Endothelial cell of umbilical vein (primary cell): ENCODE measurements around the gene NMNAT1. TPM values are rescaled to one million over a fixed set of nuclear protein-coding genes. Genes with fewer than 3 reads are reported as not detected.

ENCODE experiments used
- BruUV-seq: library from RNA; stranded (reverse); fragments of 400-500 nt; replicated peaks from 2 replicates; lab custom pipeline; 2021; lab: Mats Ljungman, UMichigan
- CTCF ChIA-PET: fragments of 300-600, 350-600 bp; sonication (Branson Sonifier 250); formaldehyde crosslinking; loops from one replicate; lab custom pipeline; 2021; ENCODE audit warnings: antibody characterized with exemption, inconsistent platforms; lab: Charles Lee
- POLR2A ChIA-PET: fragments of 300-600, 350-600 bp; sonication (Branson Sonifier 250); formaldehyde crosslinking; loops from one replicate; lab custom pipeline; 2021; ENCODE audit warnings: antibody characterized with exemption, inconsistent platforms; lab: Charles Lee
- DNase-seq: peaks from one replicate; pipeline ENCODE4 v3.0.0-alpha.2; 2011; ENCODE audit warnings: low read depth, low spot score
- FAIRE-seq: peaks from 2 replicates; lab custom pipeline; 2011; peaks lifted over from hg19 to GRCh38; lab: Jason Lieb, UNC
- H2AFZ ChIP-seq: 2 replicates; pipeline ENCODE4 v1.6.0; 2012; ENCODE audit warnings: low read depth, low read length, control low read depth, inconsistent platforms
- H3K27ac ChIP-seq: 2 replicates; pipeline ENCODE4 v1.5.1; 2011; ENCODE audit warnings: low read depth, mild to moderate bottlenecking, control low read depth, low read length, moderate library complexity; ENCODE audit not compliant: insufficient read depth
- H3K27me3 ChIP-seq, 2 experiments: 2 replicates each; pipeline versions ENCODE4 v1.6.0 to v1.6.1; 2011; ENCODE audit warnings: low read length in 2 of 2, mixed read lengths in 1 of 2; ENCODE audit not compliant: control insufficient read depth in 2 of 2, insufficient read depth in 2 of 2
- H3K36me3 ChIP-seq, 2 experiments: 2 replicates in 1 of 2; 3 replicates in 1 of 2; pipeline ENCODE4 v1.5.1; 2011; ENCODE audit warnings: low read length in 2 of 2, mild to moderate bottlenecking in 1 of 2, moderate library complexity in 1 of 2; ENCODE audit not compliant: control insufficient read depth in 2 of 2, insufficient read depth in 2 of 2; ENCODE audit errors: extremely low read depth in 1 of 2
- H3K4me1 ChIP-seq: 3 replicates; pipeline ENCODE4 v1.5.1; 2011; ENCODE audit warnings: mild to moderate bottlenecking, low read length; ENCODE audit not compliant: control insufficient read depth, insufficient read depth; ENCODE audit errors: extremely low read depth
- H3K4me2 ChIP-seq: 2 replicates; pipeline ENCODE4 v1.6.1; 2011; ENCODE audit warnings: low read length, control low read depth, mixed read lengths; ENCODE audit not compliant: insufficient read depth
- H3K4me3 ChIP-seq, 3 experiments: fragments of 200-600 bp in 1 of 3; sonication (generic), shearing (Covaris generic) in 1 of 3; replicated peaks in 1 of 3; 2 replicates each; pipeline ENCODE4 v1.5.1; 2011 to 2016; ENCODE audit warnings: control low read depth in 3 of 3, low read length in 3 of 3, mild to moderate bottlenecking in 2 of 3, inconsistent platforms in 1 of 3, low read depth in 1 of 3, moderate library complexity in 1 of 3; ENCODE audit not compliant: insufficient read depth in 1 of 3
- H3K79me2 ChIP-seq: 2 replicates; pipeline ENCODE4 v1.6.0; 2012; ENCODE audit warnings: low read length, inconsistent platforms; ENCODE audit not compliant: control insufficient read depth, insufficient read depth
- H3K9ac ChIP-seq: replicated peaks from 2 replicates; pipeline ENCODE3; 2011; ENCODE audit warnings: low read length, control low read depth; ENCODE audit not compliant: insufficient read depth; ENCODE audit errors: extremely low read depth
- H3K9me1 ChIP-seq: replicated peaks from 3 replicates; pipeline ENCODE4 v1.6.0; 2011; ENCODE audit warnings: mild to moderate bottlenecking, low read length; ENCODE audit not compliant: control insufficient read depth, insufficient read depth; ENCODE audit errors: extremely low read depth
- H3K9me3 ChIP-seq: replicated peaks from 2 replicates; pipeline ENCODE4 v1.5.1; 2012; ENCODE audit warnings: low read length, inconsistent platforms; ENCODE audit not compliant: control insufficient read depth, insufficient read depth
- H4K20me1 ChIP-seq: replicated peaks from 2 replicates; pipeline ENCODE3; 2011; ENCODE audit warnings: mild to moderate bottlenecking, low read length; ENCODE audit not compliant: control insufficient read depth, insufficient read depth; ENCODE audit errors: extremely low read depth
- CTCF ChIP-seq, 2 donors: IDR thresholded peaks; 1 replicate in 1 of 2; 2 replicates in 1 of 2; pipeline ENCODE4 v1.5.1; 2011; ENCODE audit warnings: low read length in 2 of 2, mild to moderate bottlenecking in 2 of 2, moderate library complexity in 2 of 2, control low read depth in 1 of 2, inconsistent platforms in 1 of 2, low read depth in 1 of 2; ENCODE audit not compliant: insufficient read depth in 1 of 2; ENCODE audit errors: extremely low read depth in 1 of 2
- EZH2 ChIP-seq: IDR thresholded peaks from 2 replicates; pipeline ENCODE4 v1.6.1; 2012; ENCODE audit warnings: borderline replicate concordance, low read depth, mild to moderate bottlenecking, moderate library complexity, low read length, inconsistent platforms; ENCODE audit not compliant: severe bottlenecking
- FOS ChIP-seq: IDR thresholded peaks from 2 replicates; pipeline ENCODE4 v1.6.1; 2011; ENCODE audit warnings: mild to moderate bottlenecking, low read length, moderate library complexity, borderline replicate concordance; ENCODE audit not compliant: insufficient read depth
- GATA2 ChIP-seq: IDR thresholded peaks from 2 replicates; pipeline ENCODE4 v1.7.0; 2011; ENCODE audit warnings: low read depth, mild to moderate bottlenecking, moderate library complexity, mixed read lengths, low read length; ENCODE audit not compliant: insufficient read length, insufficient read depth
- JUN ChIP-seq: IDR thresholded peaks from 2 replicates; pipeline ENCODE4 v1.6.1; 2011; ENCODE audit warnings: borderline replicate concordance, low read depth; ENCODE audit not compliant: insufficient read length, insufficient read depth
- MAX ChIP-seq: IDR thresholded peaks from 2 replicates; pipeline ENCODE4 v1.6.1; 2011; ENCODE audit not compliant: insufficient read depth, insufficient read length
- MYC ChIP-seq: IDR thresholded peaks from one replicate; pipeline ENCODE4 v1.6.1; 2011; ENCODE audit warnings: mild to moderate bottlenecking, low read depth, low read length
- POLR2A ChIP-seq: IDR thresholded peaks from 2 replicates; pipeline ENCODE4 v1.6.1; 2012; ENCODE audit warnings: low read depth, mild to moderate bottlenecking, control low read depth, low read length
- POLR2AphosphoS5 ChIP-seq: IDR thresholded peaks from 2 replicates; pipeline ENCODE4 v1.6.1; 2012; ENCODE audit warnings: low read depth, mild to moderate bottlenecking, control low read depth, low read length, moderate library complexity; ENCODE audit not compliant: insufficient read depth
- dilution Hi-C: fragments of 300-500 bp; cut with MboI; formaldehyde crosslinking; loops from one replicate; pipeline ENCODE4 v1.15.0; 2019; ENCODE audit warnings: low sequenced_read_pairs; ENCODE audit not compliant: extremely low pct_ligation_motif_present
- intact Hi-C: fragments of 100-400 bp; cut with micrococcal nuclease; formaldehyde crosslinking; loops from one replicate; pipeline ENCODE4 v1.10.0; 2022
- polyA plus RNA-seq, 4 experiments: library from polyadenylated mRNA; depleted of rRNA in 3 of 4; stranded (reverse) in 3 of 4; unstranded in 1 of 4; fragments of >200 nt; gene quantifications; 2 replicates each; pipeline versions ENCODE4 v1.2.1 to v1.2.3, GENCODE V29; 2011 to 2012; ENCODE audit warnings: missing spikeins in 1 of 4
- total RNA-seq: library from RNA; stranded (reverse); gene quantifications from 2 replicates; pipeline ENCODE4 v1.2.3, GENCODE V29; 2021

The NMNAT1 gene
- total and polyA plus RNA-seq, 2 donors (not counting 3 experiments of a cell fraction or from before 2014, with no cell fraction given), result 4.8 to 9.8 TPM

- H3K4me3 ChIP-seq, result no peak overlapping the region
- H3K79me2 ChIP-seq, result peaks cover 5% of the 10 kb centered on the region
- no peak for DNase-seq
- no peak overlapping the region for H2AFZ ChIP-seq
- POLR2A ChIA-PET, result no interaction called here
- CTCF ChIA-PET, result interaction anchor here (1.4 kb wide), 1 partner anchor 18 kb away, joined by 3 read pairs; no protein-coding TSS in a partner anchor
- H3K27ac ChIP-seq, result no peak overlapping the region
- no peaks in the 10 kb centered on the region for H4K20me1 ChIP-seq
- H3K9ac ChIP-seq, result no peak overlapping the region
- intact Hi-C loops (no loop called here), dilution Hi-C loops (no loop called here)
- TF ChIP-seq POLR2A (no peak), JUN (no peak), FOS (no peak), MYC (no peak), POLR2AphosphoS5 (no peak), MAX (no peak), CTCF (IDR thresholded peaks at IDR 0.05; ENCODE audit: extremely low read depth in 1 of 2, insufficient read depth in 1 of 2, low read depth in 1 of 2, low read length in 2 of 2) (no peak), GATA2 (no peak), EZH2 (no peak)
- H3K9me1 ChIP-seq, result no peaks in the 10 kb centered on the region
- H3K4me1 ChIP-seq, result peaks cover 11% of the 10 kb centered on the region
- no TSS peak for BruUV-seq
- FAIRE-seq, result no peak
- no peak overlapping the region for H3K4me2 ChIP-seq
- no peaks in the 10 kb centered on the region for H3K36me3 ChIP-seq
- no peaks in the 10 kb centered on the region for H3K9me3 ChIP-seq
- H3K27me3 ChIP-seq, result no peaks in the 10 kb centered on the region
These were observed 36.8 kb upstream of the NMNAT1 start for GRCh38 chr1:9906466-9906865.
